GM10847 (cell line): Measurements from ENCODE around the gene CD244.

ENCODE experiments used
- POLR2A ChIP-seq: IDR thresholded peaks from 2 replicates; pipeline ENCODE4 v1.6.1; 2011; ENCODE audit not compliant: insufficient read length; ENCODE audit errors: extremely low read depth

CD244 gene

DNA sequence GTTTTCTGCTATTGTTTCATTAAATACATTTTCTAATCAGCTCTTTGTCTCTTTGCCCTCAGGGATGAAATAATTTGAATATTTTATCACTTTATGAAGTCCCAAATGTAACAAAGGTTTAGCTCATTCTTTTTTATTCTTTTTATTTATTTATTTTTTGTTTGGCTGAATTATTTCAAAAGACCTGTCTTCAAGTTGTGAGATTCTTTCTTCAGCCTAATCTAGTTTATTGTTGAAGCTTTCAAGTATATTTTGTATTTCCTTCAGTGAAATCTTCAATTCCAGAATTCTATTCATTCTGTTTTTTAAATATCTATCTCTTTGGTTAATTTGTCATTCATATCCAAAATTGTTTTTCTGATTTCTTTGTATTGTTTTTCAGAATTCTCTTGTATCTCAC lies 55.9 kb downstream of the CD244 start:
- no peak for TF ChIP-seq POLR2A

DNA sequence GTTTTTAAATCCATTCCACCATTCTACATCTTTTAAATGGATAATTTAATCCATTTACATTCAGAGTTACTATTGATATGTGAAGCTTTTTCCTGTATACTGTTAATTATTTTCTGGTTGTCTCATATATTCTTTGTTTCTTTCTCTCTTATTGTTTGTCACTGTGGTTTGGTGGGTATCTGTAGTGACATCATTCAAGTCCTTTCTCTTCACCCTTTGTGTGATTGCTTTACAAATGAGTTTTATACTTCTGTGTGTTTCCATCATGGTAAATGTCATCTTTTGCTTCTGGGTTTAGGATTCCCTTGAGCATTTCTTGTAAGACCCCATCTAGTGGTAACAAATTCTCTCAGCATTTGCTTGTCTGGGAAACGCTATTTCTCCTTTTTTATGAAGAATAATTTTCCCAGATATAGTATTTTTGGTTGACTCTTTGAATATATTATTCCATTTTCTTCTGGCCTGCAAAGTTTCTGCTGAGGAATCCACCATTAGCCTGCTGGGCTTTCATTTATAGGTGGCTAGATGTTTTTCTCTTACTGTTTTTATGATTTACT lies 56.5 kb downstream of the CD244 start:
- TF ChIP-seq POLR2A = no peak

DNA sequence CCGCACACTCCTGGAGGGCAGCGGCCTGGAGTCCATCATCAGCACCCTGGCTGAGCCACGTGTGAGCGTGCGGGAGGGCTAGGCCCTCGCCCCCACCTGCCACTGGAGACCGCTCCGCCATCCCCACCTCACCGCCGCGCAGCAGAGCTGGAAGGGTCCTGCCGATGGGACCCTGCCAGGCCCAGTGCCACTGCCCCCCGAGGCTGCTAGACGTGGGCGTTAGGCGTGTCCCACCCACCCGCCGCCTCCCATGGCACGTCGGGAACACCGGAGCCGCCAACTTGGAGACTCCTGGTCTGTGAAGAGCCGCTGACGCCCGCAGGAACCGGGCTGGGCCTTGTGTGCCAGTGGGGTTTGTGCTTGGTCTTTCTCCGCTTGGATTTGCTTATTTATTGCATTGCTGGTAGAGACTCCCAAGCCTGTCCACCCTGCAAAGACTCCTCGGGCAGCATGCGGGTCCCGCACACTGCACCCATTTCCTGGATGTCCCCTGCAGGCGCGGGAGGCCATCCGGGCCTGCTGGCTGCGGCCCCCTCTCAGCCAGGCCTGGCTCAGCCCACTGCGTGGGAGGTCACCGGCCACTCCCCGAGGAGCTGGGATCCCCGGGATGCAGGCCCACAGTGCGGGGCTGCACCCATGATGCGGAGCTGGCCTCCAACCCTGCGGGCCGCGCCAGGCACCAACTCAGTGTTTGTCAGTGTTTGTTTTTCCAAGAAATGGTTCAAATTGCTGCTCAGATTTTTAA lies 60.7 kb downstream of the CD244 start:
- TF ChIP-seq POLR2A = no peak

DNA sequence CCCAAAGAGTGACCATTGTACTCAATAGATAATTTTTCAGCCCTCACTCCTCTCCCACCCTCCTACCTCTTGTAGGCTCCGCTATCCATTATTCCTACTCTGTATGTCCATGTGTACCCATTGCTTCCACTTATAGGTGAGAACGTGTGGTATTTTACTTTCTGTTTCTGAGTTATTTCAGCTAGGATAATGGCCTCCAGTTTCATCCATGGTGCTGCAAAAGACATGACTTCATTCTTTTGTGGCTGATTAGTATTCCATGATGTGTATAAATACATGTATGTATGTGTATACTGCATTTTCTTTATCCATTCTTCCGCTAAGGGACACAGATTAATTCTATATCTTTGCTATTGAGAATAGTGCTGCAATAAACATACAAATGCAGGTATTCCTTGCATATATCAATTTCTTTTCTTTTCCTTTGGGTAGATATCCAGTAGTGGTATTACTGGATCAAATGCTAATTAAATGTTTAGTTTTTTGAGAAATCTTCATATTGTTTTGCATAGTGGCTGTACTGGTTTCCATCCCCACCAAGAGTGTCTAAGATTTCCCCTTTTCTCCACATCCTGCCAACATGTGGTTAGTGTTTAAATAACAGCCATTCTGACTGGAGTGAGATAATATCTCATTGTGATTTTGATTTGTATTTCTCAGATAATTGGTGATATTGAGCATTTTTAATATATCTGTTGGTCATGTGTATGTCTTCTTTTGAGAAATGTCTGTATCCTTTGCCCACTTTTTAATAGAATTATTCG lies 61.9 kb downstream of the CD244 start:
- TF ChIP-seq POLR2A = no peak

DNA sequence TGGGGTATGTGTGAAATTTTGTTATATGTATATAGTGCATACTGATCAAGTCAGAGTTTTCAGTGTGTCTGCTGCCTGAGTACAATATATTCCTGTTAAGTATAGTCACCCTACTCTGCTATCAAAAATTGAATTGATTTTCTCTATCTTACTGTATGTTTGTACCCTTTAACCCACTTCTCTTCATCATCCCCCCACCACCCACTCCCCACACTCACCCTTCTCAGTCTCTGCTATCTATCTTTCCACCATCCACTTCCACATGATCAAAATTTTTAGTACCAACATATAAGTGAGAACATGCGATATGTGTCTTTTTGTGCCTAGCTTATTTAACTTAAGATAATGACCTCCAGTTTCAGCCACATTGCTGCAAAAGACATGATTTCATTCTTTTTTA lies 62.5 kb downstream of the CD244 start:
- TF ChIP-seq POLR2A = no peak

DNA sequence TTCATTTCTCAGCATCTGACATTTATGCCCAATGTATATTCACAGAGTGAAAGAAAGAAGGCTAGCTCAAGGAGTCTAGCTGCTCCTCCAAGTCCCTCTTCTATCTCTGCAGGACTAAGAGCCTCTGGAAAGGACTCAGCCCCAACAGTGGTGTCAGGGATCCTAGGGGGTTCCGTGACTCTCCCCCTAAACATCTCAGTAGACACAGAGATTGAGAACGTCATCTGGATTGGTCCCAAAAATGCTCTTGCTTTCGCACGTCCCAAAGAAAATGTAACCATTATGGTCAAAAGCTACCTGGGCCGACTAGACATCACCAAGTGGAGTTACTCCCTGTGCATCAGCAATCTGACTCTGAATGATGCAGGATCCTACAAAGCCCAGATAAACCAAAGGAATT lies 63.0 kb downstream of the CD244 start:
- TF ChIP-seq POLR2A = no peak

DNA sequence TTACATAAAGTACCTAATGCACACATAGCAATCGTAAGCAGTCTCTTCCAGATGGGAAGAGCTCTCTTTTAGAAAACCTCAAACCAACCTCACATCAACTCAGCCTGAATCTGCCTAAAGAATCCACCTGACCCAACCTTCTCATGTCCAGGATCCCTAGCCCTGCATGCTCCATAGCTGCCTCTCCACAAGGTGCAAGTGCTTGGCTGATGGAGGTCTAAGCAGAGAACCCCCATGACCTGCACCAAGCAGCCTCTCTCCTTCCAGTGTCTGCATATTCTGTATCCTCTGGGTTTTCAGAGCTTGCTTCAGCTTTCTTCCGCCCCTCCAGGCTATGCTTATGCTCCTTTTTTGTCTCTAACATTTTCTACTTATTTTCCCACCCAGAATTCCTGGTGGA lies 64.2 kb downstream of the CD244 start:
- TF ChIP-seq POLR2A = no peak

DNA sequence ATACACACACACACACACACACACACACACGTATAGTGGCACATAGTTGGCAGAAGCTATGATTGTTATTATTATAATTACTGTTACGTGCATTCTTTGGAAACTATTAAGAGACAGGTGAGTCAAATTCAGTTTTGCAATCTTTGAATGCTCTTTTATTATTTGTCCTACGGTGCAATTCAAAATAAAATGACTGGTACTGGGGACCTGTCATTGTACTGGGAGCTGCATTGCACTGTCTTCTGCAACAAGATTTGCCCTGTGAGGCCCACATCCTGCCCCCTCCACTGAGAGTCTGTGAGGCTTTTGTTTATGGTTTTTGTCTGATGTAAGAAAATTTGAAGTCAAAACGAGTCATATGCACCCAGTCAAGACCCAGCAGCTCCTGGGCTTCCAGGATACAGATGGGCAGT lies 64.8 kb downstream of the CD244 start:
- TF ChIP-seq POLR2A = no peak

DNA sequence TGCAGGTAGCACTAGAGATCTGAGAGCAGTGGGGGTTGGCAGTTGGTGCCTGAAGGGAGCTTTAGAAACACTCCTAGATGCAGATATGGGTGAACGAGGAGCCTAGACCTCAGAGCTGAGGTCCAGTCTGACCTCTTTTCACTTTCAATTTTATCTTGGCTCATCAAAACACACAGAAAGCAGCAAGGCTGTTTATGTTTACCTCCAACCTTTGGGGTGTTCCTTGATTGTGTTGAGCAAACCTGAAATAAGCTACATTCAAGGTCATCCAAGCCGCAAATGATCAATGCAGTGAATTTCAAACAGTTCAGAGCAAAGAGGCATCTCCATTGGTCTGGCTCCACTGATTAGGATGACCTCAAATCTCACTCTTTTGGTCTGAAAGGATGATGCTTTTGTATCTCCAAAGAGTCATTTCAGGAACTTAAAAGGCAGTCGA lies 65.4 kb downstream of the CD244 start:
- TF ChIP-seq POLR2A = no peak

DNA sequence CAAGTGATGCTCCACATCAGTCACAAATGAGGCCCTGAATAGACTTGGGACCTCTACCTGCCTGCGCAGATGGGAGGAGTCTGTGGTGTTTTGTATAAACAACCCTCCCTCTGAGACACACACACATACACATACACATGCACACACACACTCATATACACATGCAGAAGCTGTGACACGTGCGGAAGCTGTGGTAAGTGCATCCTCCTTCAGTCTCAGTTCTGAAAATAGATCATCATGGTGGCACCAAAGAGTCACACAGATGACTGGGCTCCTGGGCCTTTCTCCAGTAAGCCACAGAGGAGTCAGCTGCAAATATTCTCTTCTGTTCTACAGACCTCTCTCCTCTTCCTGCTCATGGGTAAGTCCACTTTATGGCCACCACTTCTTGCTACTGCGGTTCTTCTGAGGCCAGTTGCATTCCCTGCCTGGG lies 66.7 kb downstream of the CD244 start, which contains the start of gene LY9:
TSS of gene LY9 (plus strand) at position 224 of the 433 bp plus-strand sequence. CDS start at position 238, 14 bp downstream.
- TF ChIP-seq POLR2A = no peak

DNA sequence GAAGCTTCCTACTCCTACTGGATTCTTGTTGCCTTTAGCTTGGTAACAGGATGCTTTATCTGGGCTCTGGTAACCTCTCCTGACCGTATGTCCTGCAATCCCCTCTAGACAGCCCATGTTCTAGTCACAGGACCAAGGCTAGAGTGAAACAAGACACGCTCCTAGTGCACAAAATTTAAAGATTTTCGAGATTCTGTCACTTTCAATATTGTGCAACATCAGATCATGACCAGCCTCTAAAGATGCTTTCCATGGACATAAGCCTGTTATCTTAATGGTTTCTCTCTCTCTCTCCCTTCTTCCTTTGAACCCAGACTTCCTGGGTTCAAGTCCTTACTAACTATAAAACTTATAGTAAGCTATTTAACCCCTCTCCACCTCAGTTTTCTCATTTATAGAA lies 68.3 kb downstream of the CD244 start:
- no peak for TF ChIP-seq POLR2A

DNA sequence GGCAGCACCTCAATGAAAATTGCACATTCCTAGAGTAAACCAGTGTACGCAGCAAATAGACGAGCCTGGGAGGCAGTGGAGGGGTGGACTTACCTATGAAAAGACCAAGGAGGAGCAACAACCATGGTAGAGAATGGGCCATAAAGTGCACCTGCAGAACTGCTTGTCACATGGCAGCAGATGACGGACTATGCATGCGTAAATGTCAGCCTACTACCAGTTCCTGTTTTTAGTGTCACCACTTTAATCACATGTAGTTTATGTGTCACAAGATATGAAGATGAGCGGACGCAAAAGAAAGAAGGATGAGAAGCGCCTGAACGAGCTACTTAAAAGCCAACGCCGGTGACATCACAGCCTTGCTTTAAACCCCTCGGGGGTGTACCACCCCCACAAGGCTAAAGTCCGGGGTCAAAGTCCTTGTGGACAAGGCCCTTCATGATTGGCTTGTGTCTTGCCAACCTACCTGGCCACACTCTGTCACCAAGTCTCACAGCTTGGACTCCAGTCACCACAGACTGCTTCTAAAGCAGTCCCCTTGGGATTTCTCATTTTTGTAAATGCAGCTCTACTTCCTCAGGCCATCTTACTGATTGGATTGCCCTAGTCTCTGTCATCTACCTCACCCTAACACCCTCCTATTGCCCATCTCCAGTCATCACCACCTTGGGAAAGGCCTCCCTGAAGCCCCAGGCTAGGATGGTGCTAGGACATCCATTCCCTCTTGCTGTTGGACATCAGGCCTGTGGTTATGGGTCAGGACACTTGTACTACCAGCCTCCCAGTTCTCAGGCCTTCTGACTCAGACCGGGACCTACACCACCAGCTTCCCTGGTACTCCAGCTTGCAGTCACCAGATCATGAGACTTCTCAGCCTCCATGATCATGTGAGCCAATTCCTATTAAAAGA lies 72.7 kb downstream of the CD244 start:
- no peak for TF ChIP-seq POLR2A

DNA sequence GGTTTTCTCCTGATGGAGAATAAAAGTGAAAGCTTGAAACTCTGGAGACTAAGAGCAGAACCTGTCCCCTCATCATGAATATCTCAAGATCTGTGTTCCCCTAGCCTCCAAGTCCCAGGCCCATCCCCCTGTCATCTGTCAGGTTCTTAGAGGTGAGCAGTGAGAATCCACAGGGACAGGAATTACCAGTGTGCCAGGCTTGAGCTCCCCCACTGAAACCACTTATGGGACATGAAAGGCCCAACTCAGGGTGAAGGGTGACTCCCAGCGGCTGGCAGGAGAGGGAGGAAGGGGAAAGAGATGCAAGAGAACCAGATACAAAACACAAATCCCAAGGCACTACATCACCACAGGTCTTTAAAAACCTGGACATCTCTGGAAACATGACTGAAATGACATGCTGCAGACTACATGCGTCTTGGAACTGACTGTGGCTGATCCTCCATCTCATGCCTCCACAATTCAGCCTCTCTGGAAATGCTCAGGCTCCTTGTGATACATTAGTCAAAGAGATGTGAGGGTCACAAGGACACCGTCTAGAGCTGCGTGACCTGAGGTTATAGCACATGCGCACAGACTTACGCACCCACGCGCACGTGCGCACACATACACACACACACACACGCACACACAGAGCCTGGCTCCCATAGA lies 73.5 kb downstream of the CD244 start:
- TF ChIP-seq POLR2A = no peak

DNA sequence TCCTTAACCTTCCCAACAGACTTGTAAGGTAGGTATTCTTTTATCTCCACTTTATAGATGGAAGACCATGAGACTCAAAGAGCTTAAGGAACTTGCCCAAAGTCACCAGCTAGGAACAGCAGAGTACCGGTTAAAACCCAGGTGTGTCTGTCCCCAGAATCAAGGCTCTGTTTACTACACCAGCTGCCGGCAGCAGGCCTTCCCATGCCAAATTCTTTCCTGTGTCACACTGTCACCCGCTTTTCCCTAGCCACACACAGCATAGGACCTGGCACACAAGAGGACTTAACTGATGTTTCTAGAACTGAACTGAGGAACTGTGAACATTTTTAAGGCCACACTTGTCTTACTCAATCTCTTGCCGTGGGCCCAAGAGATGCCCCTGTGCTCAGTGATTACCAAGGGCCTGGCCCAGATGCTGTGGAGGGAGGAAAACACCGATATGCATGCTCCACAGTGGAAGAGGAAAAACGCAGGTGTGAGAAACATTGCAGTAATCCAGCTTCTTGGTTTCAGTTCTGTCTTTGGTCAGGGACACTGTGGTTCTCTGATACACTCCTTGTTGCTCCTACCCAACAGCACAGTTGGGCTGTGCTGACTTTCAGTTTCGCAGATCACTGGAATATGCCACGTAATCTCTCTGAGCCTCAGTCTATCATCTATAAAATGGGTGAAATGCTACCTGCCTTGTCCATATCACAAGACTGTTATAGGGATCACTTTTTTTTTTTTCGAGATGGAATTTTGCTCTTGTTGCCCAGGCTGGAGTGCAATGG lies 80.6 kb downstream of the CD244 start:
- no peak for TF ChIP-seq POLR2A
